Lung (tissue), 12 donors: ENCODE results near the gene FGR. TPM values are rescaled to one million over a fixed set of nuclear protein-coding genes. Genes with fewer than 3 reads are reported as not detected.
"Not testable (repeated sequence)": the region's sequence is repeated elsewhere in the genome, so short reads cannot be mapped to it uniquely, and the experiment has no call there.

ENCODE experiments used
- ATAC-seq: fragments of 200-7000 bp; cut with Tn5 transposase; one replicate; pipeline ENCODE4 v1.9.1; 2020; ENCODE audit warnings: moderate number of reproducible peaks; ENCODE audit not compliant: insufficient read depth, low FRiP score
- DNase-seq, 3 donors: peaks; one replicate each; pipeline ENCODE4 v3.0.0-alpha.2; 2013 to 2017
- H3K27ac ChIP-seq, 2 donors: one replicate each; pipeline ENCODE4 v1.5.1; 2013; ENCODE audit warnings: mild to moderate bottlenecking in 2 of 2, moderate library complexity in 2 of 2, control low read depth in 1 of 2, inconsistent platforms in 1 of 2, low read depth in 1 of 2, low read length in 1 of 2
- H3K27me3 ChIP-seq, 3 donors: one replicate each; pipeline ENCODE4 v1.5.1; 2013; ENCODE audit warnings: low read length in 2 of 3; ENCODE audit not compliant: control insufficient read depth in 3 of 3, insufficient read depth in 3 of 3
- H3K36me3 ChIP-seq, 4 donors: one replicate each; pipeline ENCODE4 v1.5.1; 2013; ENCODE audit warnings: low read length in 4 of 4, mild to moderate bottlenecking in 1 of 4, moderate library complexity in 1 of 4; ENCODE audit not compliant: control insufficient read depth in 4 of 4, insufficient read depth in 4 of 4
- H3K4me1 ChIP-seq, 5 donors: one replicate each; pipeline ENCODE4 v1.5.1; 2013; ENCODE audit warnings: low read length in 5 of 5, mild to moderate bottlenecking in 2 of 5, moderate library complexity in 1 of 5; ENCODE audit not compliant: control insufficient read depth in 5 of 5, insufficient read depth in 5 of 5
- H3K4me3 ChIP-seq: one replicate; pipeline ENCODE4 v1.5.1; 2013; ENCODE audit warnings: mild to moderate bottlenecking, control low read depth, moderate library complexity
- H3K9ac ChIP-seq, 2 donors: one replicate each; pipeline ENCODE4 v1.5.1; 2013; ENCODE audit warnings: low read length in 2 of 2, control low read depth in 1 of 2; ENCODE audit not compliant: insufficient read depth in 1 of 2
- H3K9me3 ChIP-seq, 4 donors: one replicate each; pipeline ENCODE4 v1.5.1; 2013; ENCODE audit warnings: low read length in 3 of 4, mild to moderate bottlenecking in 1 of 4, moderate library complexity in 1 of 4; ENCODE audit not compliant: control insufficient read depth in 4 of 4, insufficient read depth in 3 of 4
- CTCF ChIP-seq: IDR thresholded peaks from 2 replicates; pipeline ENCODE4 v1.5.1; 2012; ENCODE audit warnings: mild to moderate bottlenecking; ENCODE audit errors: control extremely low read depth, extremely low read depth
- WGBS, 2 donors: extraction: QIAGEN DNeasy Blood & Tissue Kit; methylation state at CpG; one replicate each; pipeline ENCODE4 v1.1.7; 2013; 5-methylcytosine and 5-hydroxymethylcytosine counted together
- polyA plus RNA-seq, 2 donors: library from polyadenylated mRNA; stranded (reverse); fragments of 200-250 nt; gene quantifications; one replicate each; pipeline ENCODE4 v1.2.1, GENCODE V29; 2013
- total RNA-seq, 2 donors: library from RNA; depleted of rRNA in 1 of 2; stranded (reverse); fragments of >200 nt in 1 of 2; gene quantifications; one replicate each; pipeline ENCODE4 v1.2.1, GENCODE V29; 2014 to 2021
- donor health status: control.
- donor health status: control.
- donor health status: Bipolar disorder and iron deficiency.
- donor health status: healthy.
- donor health status: DM: yes; HTN: yes; CAD: no.

FGR gene
- total and polyA plus RNA-seq, 4 donors: 26.6 to 403 (median 111) TPM

- H3K4me1 ChIP-seq: peaks cover 0 to 9% (median 4%) of the 10 kb centered on the region in 5 donors
- DNase-seq (peak in 2 of 3 donors; percentile 46 to 64), ATAC-seq (no peak)
- peaks cover 0 to 2% (median 0%) of the 10 kb centered on the region in 4 donors for H3K9me3 ChIP-seq
- H3K36me3 ChIP-seq: peaks cover 0 to 12% (median 0%) of the 10 kb centered on the region in 4 donors
- H3K9ac ChIP-seq: no peak overlapping the region
- no peak overlapping the region for H3K4me3 ChIP-seq
- no peaks in the 10 kb centered on the region for H3K27me3 ChIP-seq
- 50 to 65% methylated on average over 7 of the region's 7 CpGs for WGBS, 2 donors
- no peak for TF ChIP-seq CTCF
- peak overlapping the region in 1 of 2 donors; percentile 3 for H3K27ac ChIP-seq
These were observed 13.7 kb downstream of the FGR start for GRCh38 chr1:27621051-27621920.

GRCh38 chr1:27619782-27620438 is 15.1 kb downstream of the FGR start:
- not testable (repeated sequence) for H3K27me3 ChIP-seq, ATAC-seq, DNase-seq, H3K27ac ChIP-seq, H3K4me1 ChIP-seq, H3K9me3 ChIP-seq, H3K9ac ChIP-seq, H3K4me3 ChIP-seq
- H3K36me3 ChIP-seq: peaks cover 0 to 20% (median 0%) of the 10 kb centered on the region in 4 donors
- WGBS, 2 donors: 95 to 96% methylated on average over 7 of the region's 7 CpGs

GRCh38 chr1:27618341-27619082 is 16.5 kb downstream of the FGR start:
- Histone ChIP-seq H3K4me3 (no peak overlapping the region), H3K27ac (no peak overlapping the region), H3K36me3 (peaks cover 0 to 18% (median 0%) of the 10 kb centered on the region in 4 donors), H3K9ac (no peak overlapping the region), H3K27me3 (no peaks in the 10 kb centered on the region), H3K9me3 (peaks cover 0 to 2% (median 0%) of the 10 kb centered on the region in 4 donors), H3K4me1 (peaks cover 0 to 12% (median 0%) of the 10 kb centered on the region in 5 donors)
- no peak for TF ChIP-seq CTCF
- DNase-seq (no peak), ATAC-seq (no peak)
- 41 to 63% methylated on average over 14 of the region's 14 CpGs for WGBS, 2 donors
